ENCODE measurements around the gene LMO2. TPM values are rescaled to one million over a fixed set of nuclear protein-coding genes. Genes with fewer than 3 reads are reported as not detected.

Gene LMO2
- total and polyA plus RNA-seq, 2 donors (not counting 3 experiments of a cell fraction or from before 2014, with no cell fraction given): 60.4 to 66.8 TPM

GRCh38 chr11:33897761-33898375 is 6.0 kb upstream of the LMO2 start:
- no TSS peak for BruUV-seq (replicated peaks)
- Histone ChIP-seq H3K27me3 (ENCODE audit: control insufficient read depth in 2 of 2, insufficient read depth in 2 of 2, low read length in 2 of 2) (no peaks in the 10 kb centered on the region), H3K9me3 (replicated peaks; ENCODE audit: control insufficient read depth, insufficient read depth, low read length) (no peaks in the 10 kb centered on the region), H2AFZ (ENCODE audit: low read depth, low read length) (no peak overlapping the region), H3K79me2 (ENCODE audit: control insufficient read depth, insufficient read depth, low read length) (no peaks in the 10 kb centered on the region), H3K4me3 (replicated peaks in 1 of 3; ENCODE audit: insufficient read depth in 1 of 3, low read depth in 1 of 3, low read length in 3 of 3) (no peak overlapping the region), H3K9ac (replicated peaks; ENCODE audit: extremely low read depth, insufficient read depth, low read length) (no peak overlapping the region), H3K27ac (ENCODE audit: insufficient read depth, low read depth, low read length) (no peak overlapping the region), H3K4me1 (ENCODE audit: control insufficient read depth, extremely low read depth, insufficient read depth, low read length) (peaks cover 21% of the 10 kb centered on the region), H4K20me1 (replicated peaks; ENCODE audit: control insufficient read depth, extremely low read depth, insufficient read depth, low read length) (no peaks in the 10 kb centered on the region), H3K4me2 (ENCODE audit: insufficient read depth, low read length) (no peak overlapping the region), H3K9me1 (replicated peaks; ENCODE audit: control insufficient read depth, extremely low read depth, insufficient read depth, low read length) (no peaks in the 10 kb centered on the region), H3K36me3 (ENCODE audit: control insufficient read depth in 2 of 2, extremely low read depth in 1 of 2, insufficient read depth in 2 of 2, low read length in 2 of 2) (no peaks in the 10 kb centered on the region)
- ChIA-PET CTCF (interaction anchor here (1.5 to 2.1 kb wide), 2 partner anchors 28 to 73 kb away, joined by 6 read pairs; no protein-coding TSS in a partner anchor), POLR2A (no interaction called here)
- TF ChIP-seq, protein P1, sequence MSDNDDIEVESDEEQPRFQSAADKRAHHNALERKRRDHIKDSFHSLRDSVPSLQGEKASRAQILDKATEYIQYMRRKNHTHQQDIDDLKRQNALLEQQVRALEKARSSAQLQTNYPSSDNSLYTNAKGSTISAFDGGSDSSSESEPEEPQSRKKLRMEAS (IDR thresholded peaks at IDR 0.05; ENCODE audit: insufficient read depth, insufficient read length): no peak
- TF ChIP-seq EZH2 (IDR thresholded peaks at IDR 0.05; ENCODE audit: borderline replicate concordance, low read depth, low read length, severe bottlenecking): no peak
- no peak for TF ChIP-seq MYC (IDR thresholded peaks at IDR 0.05; ENCODE audit: low read depth, low read length)
- TF ChIP-seq GATA2 (IDR thresholded peaks at IDR 0.05; ENCODE audit: insufficient read depth, insufficient read length, low read depth, low read length): no peak
- TF ChIP-seq, protein P2, sequence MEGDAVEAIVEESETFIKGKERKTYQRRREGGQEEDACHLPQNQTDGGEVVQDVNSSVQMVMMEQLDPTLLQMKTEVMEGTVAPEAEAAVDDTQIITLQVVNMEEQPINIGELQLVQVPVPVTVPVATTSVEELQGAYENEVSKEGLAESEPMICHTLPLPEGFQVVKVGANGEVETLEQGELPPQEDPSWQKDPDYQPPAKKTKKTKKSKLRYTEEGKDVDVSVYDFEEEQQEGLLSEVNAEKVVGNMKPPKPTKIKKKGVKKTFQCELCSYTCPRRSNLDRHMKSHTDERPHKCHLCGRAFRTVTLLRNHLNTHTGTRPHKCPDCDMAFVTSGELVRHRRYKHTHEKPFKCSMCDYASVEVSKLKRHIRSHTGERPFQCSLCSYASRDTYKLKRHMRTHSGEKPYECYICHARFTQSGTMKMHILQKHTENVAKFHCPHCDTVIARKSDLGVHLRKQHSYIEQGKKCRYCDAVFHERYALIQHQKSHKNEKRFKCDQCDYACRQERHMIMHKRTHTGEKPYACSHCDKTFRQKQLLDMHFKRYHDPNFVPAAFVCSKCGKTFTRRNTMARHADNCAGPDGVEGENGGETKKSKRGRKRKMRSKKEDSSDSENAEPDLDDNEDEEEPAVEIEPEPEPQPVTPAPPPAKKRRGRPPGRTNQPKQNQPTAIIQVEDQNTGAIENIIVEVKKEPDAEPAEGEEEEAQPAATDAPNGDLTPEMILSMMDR (IDR thresholded peaks at IDR 0.05; ENCODE audit: extremely low read depth in 1 of 2, insufficient read depth in 1 of 2, low read depth in 1 of 2, low read length in 2 of 2): no peak
- TF ChIP-seq FOS (IDR thresholded peaks at IDR 0.05; ENCODE audit: borderline replicate concordance, insufficient read depth, low read length): no peak
- TF ChIP-seq POLR2AphosphoS5 (IDR thresholded peaks at IDR 0.05; ENCODE audit: insufficient read depth, low read depth, low read length): no peak
- no peak for TF ChIP-seq JUN (IDR thresholded peaks at IDR 0.05; ENCODE audit: borderline replicate concordance, insufficient read depth, insufficient read length, low read depth)
- no peak for TF ChIP-seq POLR2A (IDR thresholded peaks at IDR 0.05; ENCODE audit: low read depth, low read length)
- no peak for DNase-seq (ENCODE audit: low read depth, low spot score)
- no peak for FAIRE-seq
- dilution Hi-C loops (cut with MboI; ENCODE audit: extremely low pct_ligation_motif_present, low sequenced_read_pairs) (no loop called here), intact Hi-C loops (cut with micrococcal nuclease) (loop anchor here (2.0 kb wide), 1 partner anchor 33 kb away; no protein-coding TSS in a partner anchor)

All from endothelial cell of umbilical vein (primary cell).